Activated T-cell treated with anti-CD3 and anti-CD28 coated beads, Interleukin-2, amount 50 U/mL, for 24 hours (primary cell): ENCODE measurements around the gene MRPL11.

Experiments
- DNase-seq: peaks from one replicate; pipeline ENCODE4 v3.0.0-alpha.2; 2020
- H3K27ac Mint-ChIP-seq: 2 replicates; pipeline ENCODE4 v1.8.0; 2020; ENCODE audit warnings: mild to moderate bottlenecking, mixed read lengths
- H3K27me3 Mint-ChIP-seq: 2 replicates; pipeline ENCODE4 v1.8.0; 2020; ENCODE audit warnings: mixed read lengths
- H3K36me3 Mint-ChIP-seq: 2 replicates; pipeline ENCODE4 v1.8.0; 2020; ENCODE audit warnings: low read depth, mixed read lengths
- H3K4me1 Mint-ChIP-seq: 2 replicates; pipeline ENCODE4 v1.8.0; 2020; ENCODE audit warnings: low read depth, mixed read lengths
- H3K4me3 Mint-ChIP-seq: 2 replicates; pipeline ENCODE4 v1.8.0; 2020; ENCODE audit warnings: mild to moderate bottlenecking, moderate library complexity, mixed read lengths
- H3K9me3 Mint-ChIP-seq: 2 replicates; pipeline ENCODE4 v1.8.0; 2020; ENCODE audit warnings: mixed read lengths

Gene MRPL11

GRCh38 chr11:66438504-66439466 lies at the start of gene MRPL11:
TSS of gene MRPL11 (minus strand) at chr11:66438848. CDS start at chr11:66438754, 94 bp downstream.
- DNase-seq: peak; percentile 90
- Mint-ChIP-seq H3K27ac (peak within 1 kb of the TSS; percentile 99), H3K4me1 (peaks cover 19% of the 10 kb centered on the region), H3K27me3 (no peaks in the 10 kb centered on the region), H3K4me3 (peak within 1 kb of the TSS; percentile 96), H3K36me3 (peaks cover 45% of the 10 kb centered on the region), H3K9me3 (peaks cover 11% of the 10 kb centered on the region)

GRCh38 chr11:66484806-66485380 lies 46.2 kb upstream of the MRPL11 start:
- H3K4me1 Mint-ChIP-seq: peaks cover 24% of the 10 kb centered on the region
- H3K36me3 Mint-ChIP-seq: peaks cover 81% of the 10 kb centered on the region
- H3K27me3 Mint-ChIP-seq: no peaks in the 10 kb centered on the region
- no peaks in the 10 kb centered on the region for H3K9me3 Mint-ChIP-seq
- peak overlapping the region; percentile 44 for H3K27ac Mint-ChIP-seq
- no peak overlapping the region for H3K4me3 Mint-ChIP-seq
- DNase-seq: no peak

- H3K4me1 Mint-ChIP-seq: peaks cover 38% of the 10 kb centered on the region
- peak; percentile 96 for DNase-seq
- peak within 1 kb of the TSS; percentile 85 for H3K4me3 Mint-ChIP-seq
- no peaks in the 10 kb centered on the region for H3K9me3 Mint-ChIP-seq
- peak within 1 kb of the TSS; percentile 96 for H3K27ac Mint-ChIP-seq
- no peaks in the 10 kb centered on the region for H3K27me3 Mint-ChIP-seq
- peaks cover 69% of the 10 kb centered on the region for H3K36me3 Mint-ChIP-seq
Measured at GRCh38 chr11:66480117-66480938, 41.7 kb upstream of the MRPL11 start, which contains the start of gene DPP3. TSS of gene DPP3 (plus strand) at chr11:66480434. CDS start at chr11:66482201, 1,767 bp downstream.

- no peak for DNase-seq
- no peaks in the 10 kb centered on the region for H3K27me3 Mint-ChIP-seq
- no peaks in the 10 kb centered on the region for H3K9me3 Mint-ChIP-seq
Measured at GRCh38 chr11:66479394-66480116, 40.9 kb upstream of the MRPL11 start.

GRCh38 chr11:66478729-66479393 lies 40.2 kb upstream of the MRPL11 start:
- no peak for DNase-seq
- Mint-ChIP-seq H3K36me3 (peaks cover 67% of the 10 kb centered on the region), H3K27me3 (no peaks in the 10 kb centered on the region), H3K27ac (peak overlapping the region; percentile 96), H3K9me3 (no peaks in the 10 kb centered on the region), H3K4me3 (peak overlapping the region; percentile 85), H3K4me1 (peaks cover 34% of the 10 kb centered on the region)

More at GRCh38 chr11:66479394-66480116, 40.9 kb upstream of the MRPL11 start:
- peaks cover 66% of the 10 kb centered on the region for H3K36me3 Mint-ChIP-seq
- H3K4me3 Mint-ChIP-seq: peak overlapping the region; percentile 85
- peak overlapping the region; percentile 96 for H3K27ac Mint-ChIP-seq
- peaks cover 34% of the 10 kb centered on the region for H3K4me1 Mint-ChIP-seq

- H3K36me3 Mint-ChIP-seq: peaks cover 67% of the 10 kb centered on the region
- no peaks in the 10 kb centered on the region for H3K9me3 Mint-ChIP-seq
- no peak for DNase-seq
- peaks cover 27% of the 10 kb centered on the region for H3K4me1 Mint-ChIP-seq
- peak overlapping the region; percentile 39 for H3K4me3 Mint-ChIP-seq
- no peaks in the 10 kb centered on the region for H3K27me3 Mint-ChIP-seq
- no peak overlapping the region for H3K27ac Mint-ChIP-seq
Measured at GRCh38 chr11:66477263-66478201, 38.9 kb upstream of the MRPL11 start.

GRCh38 chr11:66476841-66477251 lies 38.2 kb upstream of the MRPL11 start:
- H3K27ac Mint-ChIP-seq: peak overlapping the region; percentile 50
- peaks cover 24% of the 10 kb centered on the region for H3K4me1 Mint-ChIP-seq
- H3K4me3 Mint-ChIP-seq: no peak overlapping the region
- DNase-seq: no peak
- peaks cover 66% of the 10 kb centered on the region for H3K36me3 Mint-ChIP-seq
- no peaks in the 10 kb centered on the region for H3K27me3 Mint-ChIP-seq
- H3K9me3 Mint-ChIP-seq: no peaks in the 10 kb centered on the region

GRCh38 chr11:66476173-66476840 lies 37.7 kb upstream of the MRPL11 start:
- Mint-ChIP-seq H3K4me3 (no peak overlapping the region), H3K36me3 (peaks cover 66% of the 10 kb centered on the region), H3K27ac (peak overlapping the region; percentile 50), H3K9me3 (no peaks in the 10 kb centered on the region), H3K27me3 (no peaks in the 10 kb centered on the region), H3K4me1 (peaks cover 22% of the 10 kb centered on the region)
- no peak for DNase-seq

GRCh38 chr11:66475349-66476172 lies 36.9 kb upstream of the MRPL11 start:
- no peaks in the 10 kb centered on the region for H3K27me3 Mint-ChIP-seq
- H3K9me3 Mint-ChIP-seq: no peaks in the 10 kb centered on the region
- no peak for DNase-seq
- H3K4me3 Mint-ChIP-seq: no peak overlapping the region
- H3K36me3 Mint-ChIP-seq: peaks cover 67% of the 10 kb centered on the region
- H3K4me1 Mint-ChIP-seq: peaks cover 18% of the 10 kb centered on the region
- H3K27ac Mint-ChIP-seq: no peak overlapping the region

- no peak overlapping the region for H3K4me3 Mint-ChIP-seq
- peaks cover 16% of the 10 kb centered on the region for H3K4me1 Mint-ChIP-seq
- H3K27me3 Mint-ChIP-seq: no peaks in the 10 kb centered on the region
- H3K36me3 Mint-ChIP-seq: peaks cover 57% of the 10 kb centered on the region
- no peak overlapping the region for H3K27ac Mint-ChIP-seq
- DNase-seq: no peak
- H3K9me3 Mint-ChIP-seq: no peaks in the 10 kb centered on the region
Measured at GRCh38 chr11:66473608-66474515, 35.2 kb upstream of the MRPL11 start.

GRCh38 chr11:66473167-66473566 lies 34.5 kb upstream of the MRPL11 start:
- Mint-ChIP-seq H3K9me3 (no peaks in the 10 kb centered on the region), H3K36me3 (peaks cover 54% of the 10 kb centered on the region)

More at GRCh38 chr11:66473167-66473566, 34.5 kb upstream of the MRPL11 start:
- Mint-ChIP-seq H3K4me3 (no peak overlapping the region), H3K27ac (no peak overlapping the region), H3K27me3 (no peaks in the 10 kb centered on the region), H3K4me1 (peaks cover 14% of the 10 kb centered on the region)
- no peak for DNase-seq
